K562 treated with DMSO at 1 percent for 12 hours (cell line): Measurements from ENCODE around the gene YLPM1. TPM values are rescaled to one million over a fixed set of nuclear protein-coding genes. Genes with fewer than 3 reads are reported as not detected.

ENCODE experiments used
- total RNA-seq: library from RNA; unstranded; fragments of 300-600 nt; gene quantifications from 2 replicates; pipeline ENCODE4 v1.2.3, GENCODE V29; 2022; ENCODE audit not compliant: insufficient read depth

YLPM1 gene, protein sequence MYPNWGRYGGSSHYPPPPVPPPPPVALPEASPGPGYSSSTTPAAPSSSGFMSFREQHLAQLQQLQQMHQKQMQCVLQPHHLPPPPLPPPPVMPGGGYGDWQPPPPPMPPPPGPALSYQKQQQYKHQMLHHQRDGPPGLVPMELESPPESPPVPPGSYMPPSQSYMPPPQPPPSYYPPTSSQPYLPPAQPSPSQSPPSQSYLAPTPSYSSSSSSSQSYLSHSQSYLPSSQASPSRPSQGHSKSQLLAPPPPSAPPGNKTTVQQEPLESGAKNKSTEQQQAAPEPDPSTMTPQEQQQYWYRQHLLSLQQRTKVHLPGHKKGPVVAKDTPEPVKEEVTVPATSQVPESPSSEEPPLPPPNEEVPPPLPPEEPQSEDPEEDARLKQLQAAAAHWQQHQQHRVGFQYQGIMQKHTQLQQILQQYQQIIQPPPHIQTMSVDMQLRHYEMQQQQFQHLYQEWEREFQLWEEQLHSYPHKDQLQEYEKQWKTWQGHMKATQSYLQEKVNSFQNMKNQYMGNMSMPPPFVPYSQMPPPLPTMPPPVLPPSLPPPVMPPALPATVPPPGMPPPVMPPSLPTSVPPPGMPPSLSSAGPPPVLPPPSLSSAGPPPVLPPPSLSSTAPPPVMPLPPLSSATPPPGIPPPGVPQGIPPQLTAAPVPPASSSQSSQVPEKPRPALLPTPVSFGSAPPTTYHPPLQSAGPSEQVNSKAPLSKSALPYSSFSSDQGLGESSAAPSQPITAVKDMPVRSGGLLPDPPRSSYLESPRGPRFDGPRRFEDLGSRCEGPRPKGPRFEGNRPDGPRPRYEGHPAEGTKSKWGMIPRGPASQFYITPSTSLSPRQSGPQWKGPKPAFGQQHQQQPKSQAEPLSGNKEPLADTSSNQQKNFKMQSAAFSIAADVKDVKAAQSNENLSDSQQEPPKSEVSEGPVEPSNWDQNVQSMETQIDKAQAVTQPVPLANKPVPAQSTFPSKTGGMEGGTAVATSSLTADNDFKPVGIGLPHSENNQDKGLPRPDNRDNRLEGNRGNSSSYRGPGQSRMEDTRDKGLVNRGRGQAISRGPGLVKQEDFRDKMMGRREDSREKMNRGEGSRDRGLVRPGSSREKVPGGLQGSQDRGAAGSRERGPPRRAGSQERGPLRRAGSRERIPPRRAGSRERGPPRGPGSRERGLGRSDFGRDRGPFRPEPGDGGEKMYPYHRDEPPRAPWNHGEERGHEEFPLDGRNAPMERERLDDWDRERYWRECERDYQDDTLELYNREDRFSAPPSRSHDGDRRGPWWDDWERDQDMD (N-terminal part only)
- total RNA-seq: 7.2 and 29.2 TPM in 2 replicates

DNA sequence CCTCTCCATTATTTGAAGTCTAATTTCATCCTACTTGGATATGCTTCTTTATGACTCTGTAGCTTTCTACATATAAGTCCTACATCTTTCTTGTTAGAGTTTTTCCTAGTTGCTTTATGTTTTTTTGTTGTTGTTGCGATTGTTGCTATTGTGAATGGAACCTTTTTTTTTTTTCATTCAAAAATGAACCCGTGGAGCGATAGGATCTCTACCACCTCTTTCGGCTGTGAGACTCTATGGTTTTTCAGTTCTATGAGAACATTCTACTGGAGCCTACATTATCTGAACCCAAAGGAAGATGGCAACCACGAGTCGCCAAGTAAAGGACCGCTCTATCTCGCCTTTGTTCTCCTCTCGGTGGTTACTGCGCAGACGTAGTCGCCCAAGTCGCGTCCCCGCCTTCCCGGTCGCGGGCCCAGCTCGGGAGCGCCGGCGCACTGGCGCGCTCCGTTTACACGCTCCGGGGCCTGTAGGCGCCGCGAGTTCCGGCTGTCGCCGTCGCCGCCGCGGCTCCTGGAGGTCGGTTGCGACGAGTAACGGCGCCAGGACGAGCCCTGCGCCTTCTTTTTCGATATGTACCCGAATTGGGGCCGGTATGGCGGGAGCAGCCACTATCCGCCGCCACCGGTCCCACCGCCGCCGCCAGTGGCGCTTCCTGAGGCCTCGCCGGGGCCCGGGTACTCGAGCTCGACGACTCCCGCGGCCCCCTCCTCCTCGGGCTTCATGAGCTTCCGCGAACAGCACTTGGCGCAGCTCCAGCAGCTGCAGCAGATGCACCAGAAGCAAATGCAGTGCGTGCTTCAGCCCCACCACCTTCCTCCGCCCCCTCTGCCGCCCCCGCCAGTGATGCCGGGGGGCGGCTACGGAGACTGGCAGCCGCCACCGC, at the start of gene YLPM1:
Gene YLPM1, plus strand, starts transcription at position 400 of the 886 bp plus-strand sequence. Its CDS starts 174 bp downstream, at position 574.

GRCh38 chr14:74875941-74876913, 113.1 kb downstream of the YLPM1 start, which contains the start of gene PROX2:
PROX2 (minus strand) TSS chr14:74876145; CDS start chr14:74863834, 12,311 bp downstream.

GRCh38 chr14:74881431-74882102, 118.5 kb downstream of the YLPM1 start, which contains the start of gene DLST:
DLST (plus strand) TSS chr14:74881916; CDS start chr14:74881954, 38 bp downstream.

Other genes starting within 250 kb of the YLPM1 start
- 0.11 and 2.3 TPM in 2 replicates for gene LTBP2, start 151.1 kb upstream of the YLPM1 start, total RNA-seq
- 4.4 and 15.5 TPM in 2 replicates for gene AREL1, start 50.2 kb upstream of the YLPM1 start, total RNA-seq
- 11.6 and 34.2 TPM in 2 replicates for gene FCF1, start 50.2 kb upstream of the YLPM1 start, total RNA-seq
- gene PROX2, start 112.8 kb downstream of the YLPM1 start, total RNA-seq: 0.23 TPM in 1 of 2 replicates, not detected in the other
- 28.5 and 52.3 TPM in 2 replicates for gene DLST, start 118.6 kb downstream of the YLPM1 start, total RNA-seq
- gene RPS6KL1, start 159.9 kb downstream of the YLPM1 start, total RNA-seq: 4.3 and 5.7 TPM in 2 replicates
- 1.6 and 1.7 TPM in 2 replicates for gene PGF, start 192.3 kb downstream of the YLPM1 start, total RNA-seq
- gene EIF2B2, start 239.6 kb downstream of the YLPM1 start, total RNA-seq: 19.0 and 23.0 TPM in 2 replicates